Colonic mucosa (tissue), 4 donors: ENCODE data around the gene ZNF599. TPM values are rescaled to one million over a fixed set of nuclear protein-coding genes. Genes with fewer than 3 reads are reported as not detected.

ENCODE experiments used
- DNase-seq: peaks from one replicate; pipeline ENCODE4 v3.0.0-alpha.2; 2020
- H3K27ac ChIP-seq: fragments of 200-600 bp; one replicate; pipeline ENCODE4 v1.8.0; 2021
- H3K27me3 ChIP-seq: fragments of 200-600 bp; one replicate; pipeline ENCODE4 v1.8.0; 2021
- H3K36me3 ChIP-seq: fragments of 200-600 bp; one replicate; pipeline ENCODE4 v1.8.0; 2021
- H3K4me1 ChIP-seq: fragments of 200-600 bp; one replicate; pipeline ENCODE4 v1.8.0; 2021; ENCODE audit warnings: mild to moderate bottlenecking
- H3K4me3 ChIP-seq: fragments of 200-600 bp; one replicate; pipeline ENCODE4 v1.8.0; 2021
- H3K9ac ChIP-seq, 2 donors: one replicate each; pipeline ENCODE4 v1.7.0; 2013; ENCODE audit warnings: control low read depth in 2 of 2, low read depth in 2 of 2, low read length in 2 of 2
- H3K9me3 ChIP-seq: fragments of 200-600 bp; one replicate; pipeline ENCODE4 v1.8.0; 2021
- CTCF ChIP-seq: fragments of 200-600 bp; IDR thresholded peaks from one replicate; pipeline ENCODE4 v1.8.0; 2022; ENCODE audit warnings: antibody characterized with exemption, mild to moderate bottlenecking
- intact Hi-C: fragments of 100-400 bp; cut with DNase I; formaldehyde crosslinking; loops from one replicate; pipeline ENCODE4 v1.14.1; 2022
- total RNA-seq, 2 donors: library from RNA; stranded (reverse); fragmentation: NEBNext Ultra II Directional in 1 of 2; extraction: Animal tissue kit (Norgen Biotek cat#: 25700) in 1 of 2; gene quantifications; one replicate each; pipeline ENCODE4 v1.2.1, GENCODE V29; 2021
- donor health status: healthy.
- donor health status: DM: no; HTN: no; CAD: no.
- donor health status: DM: no; HTN: no; CAD: no.

The ZNF599 gene
- total RNA-seq, 2 donors from 2014 or later, result 3.0 to 3.5 TPM

GRCh38 chr19:34744896-34745690 lies 27.9 kb downstream of the ZNF599 start:
- H3K4me1 ChIP-seq, result no peaks in the 10 kb centered on the region
- no peaks in the 10 kb centered on the region for H3K27me3 ChIP-seq
- no peaks in the 10 kb centered on the region for H3K9me3 ChIP-seq
- H3K27ac ChIP-seq, result no peak overlapping the region
- H3K36me3 ChIP-seq, result no peaks in the 10 kb centered on the region
- no peak for TF ChIP-seq CTCF
- H3K9ac ChIP-seq, result no peak overlapping the region
- no peak for DNase-seq
- no peak overlapping the region for H3K4me3 ChIP-seq
- intact Hi-C loops, result no loop called here

DNA sequence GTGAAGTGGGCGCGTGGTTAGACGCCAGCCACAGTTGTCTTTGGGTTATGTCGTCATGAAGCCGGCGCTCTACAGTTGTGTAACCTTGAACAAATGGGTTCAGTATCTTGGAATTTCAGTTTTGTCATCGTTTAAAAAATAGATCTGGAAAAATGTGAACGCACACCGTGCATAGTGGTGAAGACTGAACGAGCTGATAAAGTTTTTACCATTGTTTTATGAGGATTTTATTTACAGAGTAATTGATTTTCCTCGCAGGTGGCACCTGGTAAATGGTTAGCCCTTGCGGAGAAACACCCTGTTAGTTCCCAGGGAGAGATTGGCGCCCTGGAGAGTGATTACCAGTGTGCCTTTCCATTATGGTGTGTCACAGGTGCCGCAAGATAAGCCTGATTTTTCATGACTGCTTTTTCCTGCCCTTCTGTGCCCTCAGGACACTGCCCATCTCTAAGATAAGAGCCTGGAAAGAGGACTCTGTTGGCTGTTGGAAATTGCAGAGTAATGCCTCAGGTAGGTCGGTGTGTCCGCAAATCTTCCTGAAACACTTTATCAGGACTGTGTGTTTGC lies 38.4 kb downstream of the ZNF599 start:
- intact Hi-C loops, result loop anchor here (2.0 to 5.0 kb wide), 2 partner anchors 38 to 57 kb away; partner anchors contain the start of genes SCGB2B2, ZNF302 and ZNF599
- peak overlapping the region; percentile 82 to 84 for H3K9ac ChIP-seq
- no peaks in the 10 kb centered on the region for H3K27me3 ChIP-seq
- H3K36me3 ChIP-seq, result no peaks in the 10 kb centered on the region
- H3K4me1 ChIP-seq, result no peaks in the 10 kb centered on the region
- H3K27ac ChIP-seq, result peak overlapping the region; percentile 86
- H3K4me3 ChIP-seq, result peak overlapping the region; percentile 48
- no peak for TF ChIP-seq CTCF
- no peaks in the 10 kb centered on the region for H3K9me3 ChIP-seq
- DNase-seq, result peak; percentile 48

GRCh38 chr19:34733746-34734536 lies 39.1 kb downstream of the ZNF599 start, which contains the start of gene ZNF181:
Gene ZNF181 (plus strand): TSS chr19:34734243. CDS start chr19:34735038, 795 bp downstream.
- H3K27me3 ChIP-seq, result no peaks in the 10 kb centered on the region

DNA sequence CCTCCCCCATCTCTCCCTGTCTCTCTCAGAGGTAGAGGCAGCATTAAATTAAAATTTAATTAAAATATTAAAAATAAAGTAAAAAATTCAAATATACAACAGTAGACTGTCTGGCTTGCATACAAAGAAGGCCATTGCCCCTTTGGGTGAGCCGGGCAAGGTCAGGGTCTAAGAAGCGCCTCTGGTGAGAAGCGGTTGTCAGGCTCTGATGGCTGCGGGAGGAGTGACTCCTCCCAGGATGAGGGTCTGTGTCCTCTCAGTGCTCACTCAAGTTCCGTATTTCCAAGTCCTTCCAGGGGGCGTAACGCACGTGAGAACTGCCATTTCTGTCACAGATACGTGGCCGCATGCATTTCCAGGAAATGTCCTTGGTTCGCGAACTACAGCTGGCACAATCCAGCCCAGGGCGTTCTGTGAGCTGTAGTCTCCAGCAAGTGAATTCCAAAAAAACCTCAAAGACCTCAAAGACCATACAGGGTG lies 39.7 kb downstream of the ZNF599 start:
- Histone ChIP-seq H3K9me3 (no peaks in the 10 kb centered on the region), H3K4me1 (no peaks in the 10 kb centered on the region), H3K27ac (peak overlapping the region; percentile 86), H3K36me3 (no peaks in the 10 kb centered on the region), H3K27me3 (no peaks in the 10 kb centered on the region), H3K9ac (peak overlapping the region; percentile 41 to 84), H3K4me3 (peak overlapping the region; percentile 48)
- no peak for TF ChIP-seq CTCF
- intact Hi-C loops, result loop anchor here (5.0 kb wide), 1 partner anchor 56 kb away; the partner anchor contains the start of genes SCGB2B2 and ZNF302
- no peak for DNase-seq

More at GRCh38 chr19:34733746-34734536, 39.1 kb downstream of the ZNF599 start, which contains the start of gene ZNF181:
- Histone ChIP-seq H3K36me3 (no peaks in the 10 kb centered on the region), H3K9ac (peak within 1 kb of the TSS; percentile 82 to 84), H3K4me1 (no peaks in the 10 kb centered on the region), H3K27ac (peak within 1 kb of the TSS; percentile 86), H3K9me3 (no peaks in the 10 kb centered on the region), H3K4me3 (peak within 1 kb of the TSS; percentile 48)
- peak; percentile 92 for DNase-seq
- intact Hi-C loops, result loop anchor here (2.0 to 5.0 kb wide), 2 partner anchors 39 to 57 kb away; partner anchors contain the start of genes SCGB2B2, ZNF302 and ZNF599
- TF ChIP-seq CTCF, result no peak
